OCI-LY7 (cell line): ENCODE data around the gene XPO4. TPM values are rescaled to one million over a fixed set of nuclear protein-coding genes. Genes with fewer than 3 reads are reported as not detected.

Experiments used
- BruUV-seq: library from RNA; stranded (reverse); fragments of 400-500 nt; replicated peaks from 2 replicates; lab custom pipeline; 2021; lab: Mats Ljungman, UMichigan
- CTCF ChIA-PET: fragments of 300-600 bp; sonication (Branson Sonifier 250); formaldehyde crosslinking; loops from one replicate; lab custom pipeline; 2022; ENCODE audit warnings: antibody characterized with exemption; ENCODE audit not compliant: unreplicated experiment; lab: Charles Lee
- POLR2A ChIA-PET: fragments of 300-600 bp; sonication (Branson Sonifier 250); formaldehyde crosslinking; loops from one replicate; lab custom pipeline; 2022; ENCODE audit warnings: antibody characterized with exemption; lab: Charles Lee
- DNase-seq: peaks from one replicate; pipeline ENCODE4 v3.0.0-alpha.2; 2015; ENCODE audit warnings: low spot score
- H2AFZ ChIP-seq: fragments of 200-600 bp; sonication (generic), shearing (Covaris generic); 2 replicates; pipeline ENCODE4 v1.6.1; 2014; ENCODE audit warnings: mild to moderate bottlenecking, antibody characterized with exemption, low read length, moderate library complexity
- H3K27ac ChIP-seq: fragments of 200-600 bp; sonication (generic); 2 replicates; pipeline ENCODE4 v1.5.1; 2014; ENCODE audit warnings: mixed run types, low read depth, mild to moderate bottlenecking, moderate library complexity, low read length, inconsistent platforms; ENCODE audit not compliant: poor library complexity, severe bottlenecking
- H3K36me3 ChIP-seq: fragments of 200-600 bp; sonication (generic); 2 replicates; pipeline ENCODE4 v1.6.1; 2014; ENCODE audit warnings: mild to moderate bottlenecking, antibody characterized with exemption, low read length, moderate library complexity, mixed read lengths; ENCODE audit not compliant: insufficient read depth
- H3K4me1 ChIP-seq: fragments of 200-600 bp; sonication (generic); 2 replicates; pipeline ENCODE4 v1.5.1; 2014; ENCODE audit warnings: mild to moderate bottlenecking, low read length; ENCODE audit not compliant: insufficient read depth, poor library complexity, severe bottlenecking
- H3K4me2 ChIP-seq: fragments of 200-600 bp; sonication (generic); 2 replicates; pipeline ENCODE4 v1.6.1; 2014; ENCODE audit warnings: mild to moderate bottlenecking, low read length
- H3K4me3 ChIP-seq: fragments of 200-600 bp; sonication (generic); 2 replicates; pipeline ENCODE4 v1.5.1; 2014; ENCODE audit warnings: mild to moderate bottlenecking, low read depth, low read length; ENCODE audit not compliant: poor library complexity, severe bottlenecking
- H3K79me2 ChIP-seq: fragments of 200-600 bp; sonication (generic); 2 replicates; pipeline ENCODE4 v1.6.1; 2016; ENCODE audit warnings: low read depth, mild to moderate bottlenecking, low read length, moderate library complexity, mixed read lengths; ENCODE audit not compliant: insufficient read depth
- H3K9me2 ChIP-seq: fragments of 200-600 bp; sonication (generic); 2 replicates; pipeline ENCODE4 v1.6.1; 2016; ENCODE audit warnings: mild to moderate bottlenecking, low read length, mixed read lengths; ENCODE audit not compliant: insufficient read depth
- H3K9me3 ChIP-seq: fragments of 200-600 bp; sonication (generic); 2 replicates; pipeline ENCODE4 v1.6.1; 2014; ENCODE audit warnings: mild to moderate bottlenecking, mixed run types, low read length, mixed read lengths
- H4K20me1 ChIP-seq: fragments of 200-600 bp; sonication (generic); 2 replicates; pipeline ENCODE4 v1.6.1; 2014; ENCODE audit warnings: mild to moderate bottlenecking, antibody characterized with exemption, low read length, moderate library complexity, mixed read lengths; ENCODE audit not compliant: insufficient read depth
- CTCF ChIP-seq: fragments of 200-600 bp; sonication (generic); conservative IDR thresholded peaks from 2 replicates; pipeline ENCODE4 v1.5.1; 2014; ENCODE audit warnings: mild to moderate bottlenecking, antibody characterized with exemption, low read length, moderate library complexity, mixed read lengths
- EZH2phosphoT487 ChIP-seq: fragments of 200-600 bp; sonication (generic); IDR thresholded peaks from 2 replicates; pipeline ENCODE4 v1.6.1; 2018; ENCODE audit warnings: low read depth, borderline replicate concordance, mild to moderate bottlenecking, mixed run types, antibody characterized with exemption, low read length, moderate library complexity, mixed read lengths
- intact Hi-C: fragments of 100-400 bp; cut with micrococcal nuclease; formaldehyde crosslinking; loops from one replicate; pipeline ENCODE4 v1.10.0; 2022; ENCODE audit not compliant: unreplicated experiment
- total RNA-seq, 2 experiments: library from RNA; depleted of rRNA in 1 of 2; stranded (reverse); fragments of >200 nt in 1 of 2; shearing (Covaris generic) in 1 of 2; gene quantifications; 2 replicates each; pipeline ENCODE4 v1.2.3, GENCODE V29; 2014 to 2022

The XPO4 gene
- total RNA-seq, 2 experiments from 2014 or later, result 20.6 to 26.9 TPM

GRCh38 chr13:20840568-20840967, 62.0 kb downstream of the XPO4 start:
- no TSS peak for BruUV-seq
- no peak overlapping the region for H3K27ac ChIP-seq
- intact Hi-C loops, result no loop called here
- no peak overlapping the region for H3K4me2 ChIP-seq
- H3K9me3 ChIP-seq, result no peaks in the 10 kb centered on the region
- peaks cover 4% of the 10 kb centered on the region; the same call in 1 of the 2 replicates for H4K20me1 ChIP-seq
- H3K79me2 ChIP-seq, result no peaks in the 10 kb centered on the region; the same call in 1 of the 2 replicates
- DNase-seq, result no peak
- peaks cover 88% of the 10 kb centered on the region for H3K36me3 ChIP-seq
- TF ChIP-seq CTCF (no peak), EZH2phosphoT487 (no peak)
- POLR2A ChIA-PET, result interaction anchor here (0.5 to 1.9 kb wide), 4 partner anchors 12 to 200 kb away, joined by 3 to 5 read pairs (median 4); no protein-coding TSS in a partner anchor
- H2AFZ ChIP-seq, result no peak overlapping the region
- no peaks in the 10 kb centered on the region for H3K4me1 ChIP-seq
- CTCF ChIA-PET, result no interaction called here
- no peak overlapping the region for H3K4me3 ChIP-seq
- no peaks in the 10 kb centered on the region for H3K9me2 ChIP-seq

- H2AFZ ChIP-seq, result no peak overlapping the region
- ChIA-PET CTCF (no interaction called here), POLR2A (interaction anchor here (0.9 kb wide), 1 partner anchor 15 kb away, joined by 3 read pairs; no protein-coding TSS in a partner anchor)
- no peak for TF ChIP-seq EZH2phosphoT487
- H4K20me1 ChIP-seq, result no peaks in the 10 kb centered on the region
- H3K9me3 ChIP-seq, result no peaks in the 10 kb centered on the region
- peaks cover 5% of the 10 kb centered on the region for H3K79me2 ChIP-seq
- no peak overlapping the region for H3K4me3 ChIP-seq
- no peak for DNase-seq
- no peak overlapping the region for H3K27ac ChIP-seq
- no peak overlapping the region for H3K4me2 ChIP-seq
- H3K36me3 ChIP-seq, result peaks cover 61% of the 10 kb centered on the region
- no peaks in the 10 kb centered on the region for H3K9me2 ChIP-seq
- BruUV-seq, result no TSS peak
- no peaks in the 10 kb centered on the region for H3K4me1 ChIP-seq
- intact Hi-C loops, result no loop called here
These were observed 68.5 kb downstream of the XPO4 start for GRCh38 chr13:20833900-20834679.

GRCh38 chr13:20832861-20833260, 69.7 kb downstream of the XPO4 start:
- TF ChIP-seq CTCF, result no peak
- TF ChIP-seq EZH2phosphoT487, result no peak
- DNase-seq, result no peak
- Histone ChIP-seq H3K4me2 (no peak overlapping the region), H3K36me3 (peaks cover 53% of the 10 kb centered on the region), H3K4me1 (peaks cover 7% of the 10 kb centered on the region), H2AFZ (no peak overlapping the region), H3K79me2 (peaks cover 5% of the 10 kb centered on the region), H3K9me2 (no peaks in the 10 kb centered on the region), H3K9me3 (no peaks in the 10 kb centered on the region), H4K20me1 (no peaks in the 10 kb centered on the region), H3K27ac (no peak overlapping the region), H3K4me3 (no peak overlapping the region)
- no TSS peak for BruUV-seq
- ChIA-PET POLR2A (interaction anchor here (0.5 to 1.4 kb wide), 6 partner anchors 16 to 672 kb away, joined by 3 read pairs; no protein-coding TSS in a partner anchor), CTCF (no interaction called here)
- intact Hi-C loops, result no loop called here
